C4-2B (cell line): ENCODE data around the gene LYST.
"Not testable (repeated sequence)": the region's sequence is repeated elsewhere in the genome, so short reads cannot be mapped to it uniquely, and the experiment has no call there.

Source experiments
- H3K27ac ChIP-seq: fragments of 450-650 bp; 2 replicates; pipeline ENCODE4 v1.5.1; 2017
- ZFX ChIP-seq: fragments of 450-650 bp; IDR thresholded peaks from 2 replicates; pipeline ENCODE4 v1.6.1; 2017
- TF ChIP-seq, protein P1 (sequence below): fragments of 450-650 bp; conservative IDR thresholded peaks from 2 replicates; pipeline ENCODE4 v1.5.1; 2017; ENCODE audit warnings: mild to moderate bottlenecking

LYST gene

DNA sequence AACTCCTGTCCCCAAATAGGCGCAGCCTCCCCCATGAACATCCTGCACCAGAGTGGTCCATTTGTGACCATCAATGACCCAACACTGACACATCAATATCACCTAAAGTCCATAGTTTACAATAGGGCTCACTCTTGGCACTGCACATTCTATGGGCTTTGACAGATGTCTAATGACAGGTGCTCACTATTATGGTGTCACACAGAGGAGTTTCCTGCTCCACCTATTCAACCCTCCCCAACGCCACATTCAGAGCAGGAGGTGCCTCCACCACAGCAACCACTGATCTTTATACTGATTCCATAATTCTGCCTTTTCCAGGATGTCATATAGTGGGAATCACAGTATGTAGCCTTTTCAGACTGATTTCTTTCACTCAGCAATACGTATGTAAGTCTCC is 241.4 kb downstream of the LYST start:
- TF ChIP-seq, protein P1, sequence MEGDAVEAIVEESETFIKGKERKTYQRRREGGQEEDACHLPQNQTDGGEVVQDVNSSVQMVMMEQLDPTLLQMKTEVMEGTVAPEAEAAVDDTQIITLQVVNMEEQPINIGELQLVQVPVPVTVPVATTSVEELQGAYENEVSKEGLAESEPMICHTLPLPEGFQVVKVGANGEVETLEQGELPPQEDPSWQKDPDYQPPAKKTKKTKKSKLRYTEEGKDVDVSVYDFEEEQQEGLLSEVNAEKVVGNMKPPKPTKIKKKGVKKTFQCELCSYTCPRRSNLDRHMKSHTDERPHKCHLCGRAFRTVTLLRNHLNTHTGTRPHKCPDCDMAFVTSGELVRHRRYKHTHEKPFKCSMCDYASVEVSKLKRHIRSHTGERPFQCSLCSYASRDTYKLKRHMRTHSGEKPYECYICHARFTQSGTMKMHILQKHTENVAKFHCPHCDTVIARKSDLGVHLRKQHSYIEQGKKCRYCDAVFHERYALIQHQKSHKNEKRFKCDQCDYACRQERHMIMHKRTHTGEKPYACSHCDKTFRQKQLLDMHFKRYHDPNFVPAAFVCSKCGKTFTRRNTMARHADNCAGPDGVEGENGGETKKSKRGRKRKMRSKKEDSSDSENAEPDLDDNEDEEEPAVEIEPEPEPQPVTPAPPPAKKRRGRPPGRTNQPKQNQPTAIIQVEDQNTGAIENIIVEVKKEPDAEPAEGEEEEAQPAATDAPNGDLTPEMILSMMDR, result no peak
- TF ChIP-seq ZFX, result no peak

DNA sequence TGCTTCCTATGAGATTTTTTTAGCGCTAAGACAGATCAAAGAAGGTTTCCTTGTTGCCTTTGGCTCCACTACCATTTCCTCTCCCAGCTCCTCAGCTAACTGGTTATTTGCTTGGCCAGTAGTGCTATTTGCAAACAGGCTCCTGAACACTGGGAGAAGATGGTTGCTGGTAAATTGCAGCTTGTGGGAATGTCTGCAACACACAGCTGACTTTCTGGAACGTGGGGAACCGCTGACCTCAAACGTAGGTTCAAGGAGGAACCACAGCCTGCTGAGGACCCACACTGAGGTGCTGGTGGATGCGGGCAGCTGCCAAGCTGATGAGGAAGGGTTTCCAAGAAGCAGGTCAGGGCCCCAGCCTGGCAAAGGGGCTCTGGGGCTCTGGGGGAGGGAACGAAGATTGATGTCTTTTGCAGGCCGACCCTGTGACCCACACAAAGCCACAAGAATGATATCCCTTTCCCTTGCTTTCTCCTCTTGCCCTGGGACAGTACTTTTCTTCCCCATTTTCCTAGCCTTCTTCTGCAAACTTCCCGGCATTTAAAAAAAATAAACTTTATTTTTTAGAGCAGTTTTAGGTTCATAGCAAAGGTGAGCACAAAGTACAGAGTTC is 241.9 kb downstream of the LYST start:
- H3K27ac ChIP-seq, result no peak overlapping the region
- TF ChIP-seq, protein P1, result no peak

More for the DNA sequence above, 241.4 kb downstream of the LYST start:
- H3K27ac ChIP-seq, result no peak overlapping the region

DNA sequence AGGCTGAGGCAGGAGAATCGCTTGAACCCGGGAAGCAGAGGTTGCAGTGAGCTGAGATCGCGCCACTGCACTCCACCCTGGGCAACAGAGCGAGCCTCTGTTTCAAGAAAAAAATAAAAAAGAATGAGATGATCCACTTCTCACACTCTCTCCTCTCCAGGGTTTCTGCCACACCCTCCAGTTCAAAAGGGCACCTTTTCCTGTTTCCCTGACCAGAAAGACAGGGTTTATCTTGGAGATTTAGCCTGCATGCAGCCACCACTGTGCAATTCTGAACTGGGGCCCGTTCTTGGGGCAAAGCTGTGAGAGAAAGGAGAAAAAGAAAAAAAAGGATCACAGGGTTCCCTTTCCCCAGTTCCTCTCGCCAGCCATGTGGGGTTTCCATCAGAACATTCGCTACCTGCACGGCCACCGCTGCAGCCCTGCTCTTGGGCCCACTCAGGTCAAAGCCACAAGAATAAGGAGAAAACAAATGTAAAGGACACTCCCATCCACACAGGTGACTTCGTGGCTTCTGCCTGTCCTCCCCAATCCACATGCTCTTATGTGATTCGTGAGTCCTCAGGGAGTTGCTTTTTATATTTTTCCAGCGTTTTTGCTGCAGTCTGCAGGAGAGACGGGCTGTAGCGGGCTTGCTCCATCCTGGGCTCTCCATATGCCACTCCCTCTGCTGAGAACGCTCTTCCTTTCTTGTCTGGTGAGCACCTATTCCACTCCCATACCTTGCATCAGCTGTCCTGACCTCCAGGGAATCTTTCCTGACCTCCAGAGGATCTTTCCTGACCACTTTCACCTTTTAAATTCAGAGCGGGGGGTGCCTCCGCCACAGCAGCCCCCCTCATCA is 243.5 kb downstream of the LYST start:
- no peak for TF ChIP-seq ZFX
- TF ChIP-seq, protein P1, result no peak
- H3K27ac ChIP-seq, result no peak overlapping the region

DNA sequence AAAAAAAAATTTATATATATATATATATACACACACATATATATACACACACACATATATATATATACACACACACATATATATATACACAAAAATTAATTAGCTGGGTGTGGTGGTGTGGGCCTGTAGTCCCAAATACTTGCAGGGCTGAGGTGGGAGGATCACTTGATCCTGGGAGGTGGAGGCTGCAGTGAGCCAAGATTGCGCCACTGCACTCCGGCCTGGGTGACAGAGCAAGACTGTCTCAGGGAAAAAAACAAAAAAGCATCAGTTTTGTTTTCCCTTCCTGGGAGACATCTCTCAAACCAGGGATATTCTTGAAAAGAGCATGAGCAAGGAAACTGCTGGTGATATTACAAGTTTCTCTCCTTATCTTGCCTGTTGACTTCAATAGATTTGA is 247.6 kb downstream of the LYST start:
- H3K27ac ChIP-seq, result not testable (repeated sequence)

DNA sequence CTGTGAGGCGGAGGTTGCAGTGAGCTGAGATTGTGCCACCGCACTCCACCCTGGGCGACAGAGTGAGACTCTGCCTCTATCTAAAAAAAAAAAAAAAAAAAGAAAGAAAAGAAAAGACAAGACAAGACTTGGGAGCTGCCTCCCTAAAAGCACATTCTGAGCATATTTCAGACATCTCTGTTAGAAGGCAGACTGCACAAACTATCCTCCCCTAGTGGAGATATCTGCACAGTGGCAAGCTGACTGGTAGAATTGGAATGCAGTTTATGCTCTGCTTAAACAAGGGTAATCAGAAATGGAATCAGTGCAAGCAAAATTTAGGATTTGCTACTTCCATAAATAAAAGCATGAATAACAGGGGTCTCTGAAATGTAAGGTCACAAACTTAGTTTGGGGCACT is 248.9 kb downstream of the LYST start:
- TF ChIP-seq ZFX, result no peak
- TF ChIP-seq, protein P1, result no peak
- no peak overlapping the region for H3K27ac ChIP-seq

DNA sequence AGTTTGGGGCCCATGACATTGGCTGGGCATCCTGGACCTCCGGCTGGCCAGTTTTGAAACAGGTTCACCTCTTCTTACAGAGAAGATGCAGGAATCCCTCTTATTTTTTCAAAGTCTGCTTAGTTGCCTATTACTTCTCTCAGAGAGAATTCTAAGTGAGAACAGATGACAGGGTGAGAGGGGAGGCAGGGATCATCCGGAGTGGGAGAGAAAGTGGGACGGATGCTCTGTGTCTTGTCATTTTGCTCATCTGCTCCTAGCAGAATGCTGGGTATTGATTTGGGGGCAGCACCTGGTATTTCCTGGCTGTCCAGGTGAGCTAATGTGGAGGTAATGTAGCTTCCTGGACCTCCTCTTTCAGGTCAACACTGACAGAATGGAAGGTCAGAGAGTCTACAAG is 249.6 kb downstream of the LYST start:
- TF ChIP-seq, protein P1, result no peak
- no peak for TF ChIP-seq ZFX
- H3K27ac ChIP-seq, result no peak overlapping the region

DNA sequence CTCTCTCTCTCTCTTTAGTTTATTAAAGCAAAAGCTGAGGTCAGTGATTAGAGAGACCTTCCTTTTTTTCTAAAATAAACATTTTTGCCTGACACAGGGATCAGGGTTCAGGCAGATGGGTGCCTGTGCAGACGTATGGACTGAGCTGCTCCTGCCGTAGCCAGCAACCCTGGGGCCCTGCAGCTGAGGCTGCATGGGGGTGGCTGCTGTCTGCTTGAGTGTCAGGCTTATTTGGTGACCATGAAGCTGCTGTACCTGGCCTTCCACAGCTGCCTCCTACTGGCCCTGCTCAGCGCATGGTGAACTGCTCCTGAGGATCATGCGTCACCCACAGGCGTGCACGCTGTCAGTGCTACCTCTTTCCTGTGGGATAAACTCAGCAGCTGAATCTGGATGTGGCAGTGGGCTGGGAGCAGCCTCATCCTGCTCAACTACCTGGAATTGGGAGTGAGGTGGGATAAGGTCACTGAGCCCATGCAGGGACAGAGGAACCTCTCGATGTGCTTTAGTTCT is 252.2 kb downstream of the LYST start:
- TF ChIP-seq, protein P1, result no peak
- TF ChIP-seq ZFX, result no peak
- no peak overlapping the region for H3K27ac ChIP-seq
